Left forelimb (tissue), 1 donor: Measurements from ENCODE around the gene MTX3.

Experiments used
- DNase-seq: peaks from one replicate; pipeline ENCODE4 v3.0.0-alpha.2; 2018; ENCODE audit warnings: low spot score

Gene MTX3

DNA sequence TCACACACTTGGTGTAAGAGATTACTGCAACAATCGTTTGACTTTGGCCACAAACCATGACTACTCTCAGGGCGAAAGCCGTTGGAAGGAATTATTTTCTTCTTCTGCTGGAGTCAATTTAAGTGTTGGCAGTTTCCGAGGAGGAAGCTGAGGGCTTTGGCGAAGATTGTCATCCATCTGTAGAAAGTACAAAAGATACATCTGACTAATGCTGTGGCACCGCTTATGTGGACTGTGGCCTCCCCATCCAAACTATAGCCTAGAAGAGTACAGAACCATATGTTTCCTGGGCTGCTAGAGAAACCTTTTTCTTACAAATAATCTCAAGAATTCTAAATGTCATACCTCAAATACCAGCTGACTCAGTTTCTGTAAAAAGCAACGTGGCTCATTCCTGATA is 7.4 kb downstream of the MTX3 start:
- no peak for DNase-seq

DNA sequence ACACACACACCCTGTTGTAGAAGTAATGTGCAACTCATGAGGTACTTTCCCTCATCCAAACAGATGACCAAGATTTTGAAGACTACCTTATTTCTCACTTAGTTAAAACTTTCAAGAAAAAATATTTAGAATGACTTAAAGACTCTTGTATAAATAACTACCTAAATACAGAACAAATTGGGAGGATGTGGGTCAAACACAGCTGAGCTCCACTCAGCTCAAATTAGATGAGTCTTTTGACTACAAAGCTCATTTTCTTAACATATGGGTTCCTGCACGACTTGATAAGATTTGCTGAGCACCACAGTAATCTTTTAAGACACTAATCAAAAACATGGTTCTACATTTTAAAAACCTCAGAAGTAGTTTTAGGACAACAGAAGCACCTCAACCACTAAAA is 8.9 kb downstream of the MTX3 start:
- DNase-seq, result no peak

- no peak for DNase-seq
Measured at GRCh38 chr5:79976759-79977515, 14.1 kb downstream of the MTX3 start.

GRCh38 chr5:79975422-79975821 is 15.6 kb downstream of the MTX3 start:
- no peak for DNase-seq

DNA sequence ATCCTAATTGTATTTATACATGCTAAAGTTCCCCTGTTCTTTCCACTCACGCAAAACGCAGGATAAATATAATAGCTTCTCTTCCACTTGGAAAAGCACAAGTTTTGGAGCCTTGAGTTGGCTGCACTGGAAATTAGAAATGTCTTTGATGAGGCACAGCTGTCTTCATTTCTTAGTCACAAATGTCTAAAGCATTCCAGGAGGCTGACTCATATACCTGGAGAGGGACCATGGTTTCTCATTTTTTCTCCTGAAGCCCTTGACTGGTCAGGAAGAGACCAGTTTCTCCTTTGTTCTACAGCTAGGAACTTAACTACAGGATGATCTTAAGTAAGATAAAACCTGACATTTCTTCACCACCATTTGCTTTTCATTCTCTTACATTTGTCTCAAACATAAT is 16.2 kb downstream of the MTX3 start:
- DNase-seq, result no peak

DNA sequence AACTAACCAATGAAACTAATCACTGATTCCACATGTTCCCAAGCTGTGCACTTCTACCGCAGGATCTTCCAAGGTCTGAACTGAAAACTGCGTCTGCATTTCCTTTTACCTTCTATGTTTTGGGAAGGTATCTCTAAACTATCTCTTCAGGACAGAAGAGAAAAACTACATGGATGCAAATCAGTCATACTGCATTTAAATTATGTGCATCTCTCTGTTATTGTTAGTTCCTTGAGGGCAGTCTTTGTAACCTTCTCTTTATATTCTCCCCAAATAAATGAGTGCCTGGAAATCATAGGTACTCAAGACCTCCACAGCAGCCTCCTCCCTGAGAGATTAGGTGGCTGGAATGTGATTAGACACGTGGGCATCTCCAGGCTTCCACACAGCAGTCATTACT is 17.1 kb downstream of the MTX3 start:
- no peak for DNase-seq

- no peak for DNase-seq
Measured at GRCh38 chr5:79973511-79973910, 17.6 kb downstream of the MTX3 start.

DNA sequence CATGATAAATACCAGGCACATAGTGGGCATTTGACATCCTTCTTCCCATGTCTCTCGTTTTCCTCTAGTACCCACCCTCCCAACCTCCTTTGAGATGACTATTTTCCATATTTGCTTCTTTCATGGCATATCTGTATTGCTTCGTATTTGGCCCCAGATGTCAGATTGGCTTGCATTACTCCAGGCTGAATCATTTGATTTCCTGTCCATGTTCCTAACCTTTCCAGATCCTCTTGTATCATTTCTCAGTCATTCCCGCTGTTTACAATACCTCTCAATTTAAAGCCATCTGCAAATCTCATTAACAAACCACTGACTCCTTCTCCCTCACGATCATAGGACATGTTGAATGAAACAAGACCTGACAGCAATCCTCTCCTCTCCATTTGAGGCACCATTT is 19.9 kb downstream of the MTX3 start:
- DNase-seq, result no peak

DNA sequence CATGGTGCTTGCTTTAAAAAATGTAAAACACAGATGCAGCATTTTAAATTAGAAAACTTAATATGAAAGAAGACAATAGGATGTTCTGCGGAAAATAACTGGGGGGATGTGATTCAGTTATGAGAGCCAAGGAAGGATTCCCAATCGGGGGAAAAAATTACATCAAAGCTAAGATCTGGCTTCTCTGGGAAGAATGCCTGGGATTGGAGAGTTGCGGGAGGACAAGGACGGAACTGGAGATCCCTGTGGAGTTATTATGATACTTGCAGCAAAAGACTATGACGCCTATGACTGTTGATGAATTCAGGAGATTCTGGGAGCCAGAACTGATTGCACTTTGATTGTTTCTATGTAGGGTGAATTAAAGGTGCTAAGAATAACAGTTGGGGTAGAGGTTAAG is 24.6 kb downstream of the MTX3 start:
- no peak for DNase-seq

- no peak for DNase-seq
Measured at GRCh38 chr5:79964136-79964535, 26.9 kb downstream of the MTX3 start.

- no peak for DNase-seq
Measured at GRCh38 chr5:79963261-79964061, 27.6 kb downstream of the MTX3 start.

GRCh38 chr5:79962575-79963222 is 28.4 kb downstream of the MTX3 start:
- no peak for DNase-seq

DNA sequence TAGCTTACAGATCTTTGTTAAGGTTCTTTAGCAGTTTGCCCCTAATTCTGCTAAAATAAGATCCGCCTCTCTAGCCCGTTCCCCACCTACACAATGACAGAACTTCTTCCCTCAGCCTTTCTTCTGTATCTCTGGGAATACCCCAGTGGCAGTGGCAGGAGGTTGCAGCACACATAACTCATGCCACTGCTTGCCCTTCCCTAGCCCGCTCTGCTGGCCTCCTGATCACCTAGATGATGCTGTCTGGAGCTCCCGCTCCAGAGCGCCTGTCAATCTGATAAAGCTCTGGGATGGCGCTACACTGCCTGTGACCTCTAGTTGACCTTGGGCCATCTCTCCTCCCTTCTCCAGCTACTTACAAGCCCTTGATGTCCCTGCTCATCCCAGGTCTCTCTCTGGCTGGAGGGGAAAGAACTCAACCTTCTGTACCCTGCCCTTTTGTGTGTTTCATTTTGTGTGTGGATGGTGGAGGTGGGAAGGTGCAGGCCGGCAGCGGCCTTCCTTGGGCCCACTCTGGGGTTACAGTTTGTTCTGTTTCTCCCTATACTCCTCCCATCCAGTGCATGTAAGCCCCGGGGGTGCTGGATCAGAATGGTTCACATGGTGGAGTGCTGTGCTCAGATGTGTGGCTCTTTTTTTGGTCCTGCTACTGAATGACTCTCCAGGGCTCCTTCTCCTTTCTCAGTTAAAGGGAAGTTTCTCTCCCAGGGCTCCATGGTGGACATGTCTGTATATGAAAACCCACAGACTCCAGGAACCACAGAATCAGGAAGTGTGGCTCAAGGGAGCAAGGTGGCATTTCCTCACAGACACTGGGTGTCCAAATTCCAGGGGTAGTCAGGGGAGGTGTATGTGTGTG is 29.1 kb downstream of the MTX3 start:
- DNase-seq, result no peak

GRCh38 chr5:79959407-79959806 is 31.7 kb downstream of the MTX3 start:
- DNase-seq, result no peak

GRCh38 chr5:79955941-79956670 is 35.0 kb downstream of the MTX3 start:
- DNase-seq, result no peak

DNA sequence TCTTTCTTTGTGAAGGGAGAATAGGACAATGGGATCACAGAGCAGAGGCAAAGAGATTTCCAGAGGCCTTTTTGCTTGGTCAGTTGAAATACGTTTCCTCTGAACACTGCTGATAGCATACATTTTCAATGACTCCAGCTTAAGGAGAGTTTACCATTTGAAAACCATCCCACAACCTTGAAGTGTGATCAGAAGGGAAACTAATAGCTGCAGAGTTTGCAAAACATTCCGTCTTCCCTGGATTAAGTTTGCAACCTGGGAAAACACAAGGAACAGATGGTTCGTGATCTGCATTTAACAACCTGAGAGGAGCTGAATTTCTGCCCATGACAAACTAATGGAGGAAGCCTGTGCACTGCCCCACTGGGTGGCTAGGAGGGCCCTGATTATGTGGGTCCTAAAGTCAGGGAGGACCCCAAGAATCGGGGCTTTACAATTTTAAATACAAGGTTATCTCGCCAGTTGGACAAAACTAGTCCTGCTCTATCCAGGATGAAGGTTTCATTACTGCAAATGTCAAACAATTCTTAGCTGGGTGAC is 35.6 kb downstream of the MTX3 start:
- no peak for DNase-seq

- no peak for DNase-seq
Measured at GRCh38 chr5:79954620-79955019, 36.4 kb downstream of the MTX3 start.

DNA sequence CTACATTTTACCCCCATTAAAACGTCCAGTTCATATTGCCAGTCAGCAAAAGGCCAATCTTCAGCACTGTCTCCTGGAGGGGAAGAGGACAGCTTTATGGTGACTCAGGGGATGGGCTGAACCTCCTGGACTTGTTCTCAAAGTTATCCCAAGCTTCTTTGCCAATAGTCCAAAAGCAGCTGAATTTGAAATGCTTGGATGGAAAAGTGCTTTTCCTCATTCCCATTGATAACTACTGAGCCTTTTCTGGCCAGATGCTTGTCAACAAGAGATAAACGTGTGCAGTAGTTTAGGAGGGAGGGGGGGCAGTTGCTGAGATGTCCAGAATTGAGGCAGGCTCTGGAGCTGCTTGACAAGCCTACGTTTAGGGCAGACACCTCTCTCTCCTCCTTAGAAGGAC is 43.5 kb downstream of the MTX3 start:
- no peak for DNase-seq

DNA sequence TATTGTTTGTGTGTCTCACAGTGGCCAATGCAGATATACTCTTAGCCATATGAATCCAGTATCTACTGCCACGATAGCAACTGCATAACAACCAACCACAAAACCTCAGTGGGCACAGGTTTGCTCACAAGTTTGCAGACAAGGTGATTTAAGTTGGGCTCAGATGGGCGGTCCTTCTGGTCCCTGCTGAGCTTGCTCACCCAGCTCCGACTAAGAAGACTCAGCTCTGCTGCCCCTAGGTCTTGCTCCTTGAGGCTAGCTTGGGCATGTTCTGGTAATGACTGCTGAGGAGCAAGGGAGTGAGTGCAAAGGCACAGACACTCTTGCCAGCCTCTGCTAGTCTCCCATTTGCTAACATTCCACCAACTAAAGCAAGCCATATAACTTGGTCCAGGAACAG is 52.6 kb downstream of the MTX3 start:
- no peak for DNase-seq

GRCh38 chr5:79936646-79937216 is 54.3 kb downstream of the MTX3 start:
- no peak for DNase-seq
